ENCODE results near the gene TMEM127.
A peak's percentile ranks its signal among the peaks of the same experiment; 100 is the strongest.
"Not testable (repeated sequence)": the region's sequence is repeated elsewhere in the genome, so short reads cannot be mapped to it uniquely, and the experiment has no call there.

TMEM127 gene

DNA sequence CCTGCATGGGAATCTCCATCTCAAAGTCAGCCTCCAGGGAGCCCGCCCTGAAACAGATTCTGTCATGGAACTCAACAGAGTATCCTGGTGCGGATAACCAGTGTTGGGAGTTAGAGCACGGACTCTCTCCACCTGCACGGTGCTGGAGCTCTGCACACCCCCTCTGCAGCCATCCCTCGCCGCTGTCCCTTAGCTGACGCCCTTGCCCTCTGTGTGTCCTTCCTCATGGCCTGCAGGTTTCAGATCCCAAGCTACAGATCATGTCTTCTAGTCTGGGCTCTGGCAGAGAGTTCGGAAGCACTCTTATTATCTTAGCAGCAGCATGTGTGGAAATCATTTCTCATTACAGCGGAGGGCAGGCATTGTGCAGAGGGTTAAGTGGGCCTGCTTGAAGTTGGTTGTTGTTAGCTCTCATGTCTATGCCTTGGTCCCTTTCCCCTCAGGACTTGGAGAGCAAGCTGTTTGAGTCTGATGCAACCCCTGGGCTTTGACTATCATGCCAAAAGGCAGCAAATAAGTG is 26.0 kb downstream of the TMEM127 start:
- no peak for DNase-seq

DNA sequence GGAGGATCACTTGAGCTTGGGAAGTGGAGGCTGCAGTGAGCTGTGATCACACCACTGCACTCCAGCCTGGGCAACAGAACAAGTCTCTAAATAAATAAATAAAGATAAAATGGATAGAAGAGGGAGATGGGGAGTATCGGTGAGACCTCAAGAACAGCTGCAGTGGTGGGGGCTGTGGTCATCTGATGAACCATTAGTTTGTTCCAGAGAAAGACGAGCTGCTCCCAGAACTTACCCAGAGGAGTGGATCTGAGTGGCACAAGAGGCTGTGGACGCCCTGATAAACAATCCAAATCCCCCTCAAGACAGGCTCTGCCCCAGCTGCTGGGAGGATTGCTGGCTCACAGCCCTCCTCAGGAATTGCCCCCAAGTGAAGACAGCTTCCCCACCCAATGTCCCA is 26.7 kb downstream of the TMEM127 start:
- no peak for DNase-seq

DNA sequence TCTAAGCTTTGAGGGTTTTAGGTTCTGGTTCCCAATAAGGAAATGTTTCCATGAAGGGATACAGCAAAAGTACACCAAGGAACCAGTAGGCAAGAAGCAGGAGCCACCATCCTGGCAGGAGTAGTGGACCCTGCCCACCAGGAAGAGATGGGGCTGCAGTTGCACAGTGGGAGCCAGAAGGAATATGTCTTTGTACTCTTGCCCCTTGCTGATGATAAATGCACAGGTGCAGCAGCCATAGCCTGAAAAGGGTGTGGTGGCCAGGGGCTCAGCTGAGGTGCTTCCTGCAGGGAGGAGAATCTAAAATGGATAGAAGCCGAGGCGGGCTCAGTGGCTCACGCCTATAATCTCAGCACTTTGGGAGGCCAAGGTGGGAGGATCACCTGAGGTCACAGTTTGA is 27.5 kb downstream of the TMEM127 start:
- no peak for DNase-seq

DNA sequence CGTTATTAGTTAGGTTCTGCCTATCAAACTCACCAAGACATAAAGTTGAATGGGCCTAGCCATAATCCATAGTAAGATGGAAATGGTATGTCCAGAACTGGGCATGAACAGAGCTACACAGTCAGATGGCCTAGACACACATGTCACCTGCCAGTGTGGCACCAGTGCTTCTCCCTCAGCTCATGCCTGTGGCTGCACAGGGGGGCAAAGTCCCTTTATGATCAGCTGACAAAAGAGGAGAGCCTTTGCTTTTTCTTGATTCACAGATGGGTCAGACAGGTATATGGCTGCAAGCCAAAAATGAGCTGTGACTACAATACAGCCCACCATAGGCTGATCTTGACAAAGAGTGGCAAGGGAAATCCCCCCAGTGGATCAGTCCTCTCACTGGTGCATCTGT is 28.9 kb downstream of the TMEM127 start:
- no peak for DNase-seq

DNA sequence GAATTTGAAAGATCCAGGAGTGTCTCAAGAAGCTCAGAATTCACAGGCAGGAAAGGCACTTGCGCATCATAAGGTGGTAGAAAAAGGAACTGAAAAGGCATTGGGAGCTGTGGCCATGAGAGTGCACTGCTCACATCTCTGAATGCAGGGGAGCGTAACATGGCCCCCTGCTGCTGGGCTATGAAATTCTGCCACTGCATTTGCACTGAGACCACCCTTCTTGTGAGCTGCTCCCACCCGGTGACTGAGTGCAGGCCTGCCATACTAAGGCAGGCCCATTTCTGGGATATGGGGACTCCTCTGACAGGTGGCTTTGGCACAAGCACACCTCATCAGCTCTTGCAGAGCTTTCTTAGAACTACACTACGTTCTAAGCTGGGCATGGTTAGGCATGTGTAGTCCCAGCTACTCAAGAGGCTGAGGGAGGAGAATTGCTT is 31.9 kb downstream of the TMEM127 start:
- no peak for DNase-seq

DNA sequence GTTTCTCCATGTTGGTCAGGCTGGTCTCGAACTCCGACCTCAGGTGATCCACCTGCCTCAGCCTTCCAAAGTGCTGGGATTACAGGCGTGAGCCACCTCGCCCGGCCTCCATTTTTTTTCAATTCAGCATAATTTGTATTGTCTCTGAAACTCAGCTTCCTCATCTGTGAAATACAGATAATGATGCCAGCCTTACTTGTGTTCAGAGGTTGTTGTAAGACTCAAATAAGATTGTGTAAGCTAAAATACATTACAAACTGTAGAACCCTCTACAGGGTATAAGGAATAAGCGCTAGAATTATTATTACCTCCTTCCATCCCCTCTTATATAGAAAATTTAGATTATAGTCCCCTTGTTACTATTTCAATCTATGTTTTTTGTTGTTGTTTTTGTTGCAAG is 32.4 kb downstream of the TMEM127 start:
- DNase-seq: no peak

DNA sequence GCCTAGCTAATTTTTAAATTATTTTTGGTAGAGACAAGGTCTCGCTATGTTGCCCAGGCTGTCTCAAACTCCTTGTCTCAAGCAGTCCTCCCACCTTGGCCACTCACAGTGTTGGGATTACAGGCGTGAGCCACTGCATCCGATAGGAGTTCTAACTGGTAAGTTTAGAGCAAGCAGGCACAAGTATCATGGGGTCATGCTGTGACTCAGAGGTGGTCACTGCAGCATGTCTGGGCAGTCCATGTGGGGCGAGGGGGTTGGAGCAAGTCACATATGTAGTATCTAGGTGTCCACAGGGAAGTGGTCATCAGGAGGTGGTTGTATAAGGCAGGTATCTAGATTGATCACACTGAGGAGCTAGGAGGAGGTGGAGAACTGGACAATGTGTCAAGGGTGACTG is 34.5 kb downstream of the TMEM127 start:
- no peak for DNase-seq

DNA sequence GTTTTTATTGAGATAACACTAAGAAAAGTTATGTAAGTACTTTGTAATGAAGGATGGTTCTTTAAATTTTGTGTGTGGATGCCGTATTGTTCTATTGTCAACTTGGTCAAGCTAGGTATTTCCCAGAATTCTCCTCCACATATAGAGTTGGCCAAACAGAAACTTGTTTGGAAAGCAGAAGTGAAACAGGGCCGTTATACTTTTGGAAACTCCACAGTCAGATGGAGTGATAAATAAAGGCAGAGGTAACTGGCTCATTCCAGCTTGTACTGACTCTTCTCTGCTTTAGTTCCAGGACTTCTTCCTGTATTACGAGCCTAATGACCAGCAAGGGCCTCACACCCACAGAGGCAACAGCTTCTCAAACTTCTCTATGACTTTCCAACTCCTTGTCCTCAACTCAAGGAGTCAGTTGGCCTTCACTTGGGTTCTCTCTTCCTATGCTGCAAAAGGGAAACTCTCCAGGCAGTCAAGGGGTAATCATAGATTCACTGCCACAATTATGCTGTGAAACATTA is 40.7 kb downstream of the TMEM127 start:
- DNase-seq: no peak

DNA sequence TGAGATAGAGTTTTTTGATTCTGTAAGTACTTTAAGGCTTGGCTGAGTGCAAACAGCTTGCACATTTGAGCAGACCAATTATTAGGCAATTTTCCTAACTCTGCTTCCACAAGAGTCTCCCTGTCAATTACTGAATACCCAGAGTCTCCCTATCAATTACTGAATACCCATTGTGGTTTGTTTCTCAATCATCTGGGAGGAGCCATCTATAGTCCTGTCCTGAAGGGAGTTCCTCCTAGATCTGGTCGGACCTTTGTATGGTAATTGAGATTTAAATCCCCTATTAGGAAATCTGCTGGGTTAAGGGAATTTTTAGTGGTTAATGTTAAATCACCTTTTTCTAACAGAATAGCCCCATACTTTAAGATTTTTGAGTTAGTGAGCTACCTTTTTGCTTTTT is 44.7 kb downstream of the TMEM127 start:
- DNase-seq: not testable (repeated sequence)

DNA sequence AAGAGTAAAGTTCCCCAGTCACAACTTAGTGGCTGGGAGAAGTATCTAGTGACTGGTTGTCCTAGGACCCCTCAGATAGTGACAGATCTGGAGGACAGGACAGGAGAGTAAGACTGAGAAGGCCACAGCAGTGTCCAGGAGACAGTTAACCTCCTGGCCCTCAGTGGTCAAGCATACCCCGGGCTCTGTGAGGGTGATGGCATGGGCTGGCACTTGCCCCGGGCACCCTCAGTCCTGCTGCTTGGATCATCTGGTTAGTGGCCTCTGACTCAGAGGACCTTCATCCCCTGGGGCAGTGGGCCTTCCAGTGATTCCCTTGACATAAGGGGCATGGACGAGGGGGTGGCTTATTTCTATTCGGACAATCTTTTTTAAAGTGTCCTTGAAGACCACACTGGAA is 45.8 kb downstream of the TMEM127 start:
- not testable (repeated sequence) for DNase-seq

DNA sequence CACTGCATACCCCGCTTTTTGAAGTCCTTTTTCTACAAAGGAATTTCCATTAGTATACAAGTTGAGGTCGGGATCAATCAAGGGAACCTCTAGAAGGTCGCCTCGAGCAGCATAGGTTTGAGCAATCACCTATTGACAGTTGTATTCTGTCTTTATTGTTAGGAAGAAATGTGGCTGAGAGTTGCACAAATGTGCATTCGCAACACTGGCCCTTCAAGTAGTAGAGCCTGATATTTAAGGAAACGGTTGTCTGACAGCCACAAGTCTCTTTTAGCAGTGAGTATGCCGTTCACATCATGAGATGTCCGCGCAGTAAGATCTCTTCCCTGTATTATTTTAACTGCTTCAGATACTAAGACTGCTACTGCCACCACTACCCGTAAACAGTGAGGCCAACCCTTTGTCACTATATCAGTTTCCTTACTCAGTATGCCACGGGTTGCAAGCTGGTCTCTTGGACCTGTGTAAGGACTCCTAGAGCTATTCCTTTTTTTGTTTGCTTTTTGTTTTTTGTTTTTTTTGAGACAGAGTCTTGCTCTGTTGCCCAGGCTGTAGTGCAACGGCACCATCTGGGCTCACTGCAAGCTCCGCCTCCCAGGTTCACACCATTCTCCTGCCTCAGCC is 47.2 kb downstream of the TMEM127 start:
- DNase-seq: no peak

DNA sequence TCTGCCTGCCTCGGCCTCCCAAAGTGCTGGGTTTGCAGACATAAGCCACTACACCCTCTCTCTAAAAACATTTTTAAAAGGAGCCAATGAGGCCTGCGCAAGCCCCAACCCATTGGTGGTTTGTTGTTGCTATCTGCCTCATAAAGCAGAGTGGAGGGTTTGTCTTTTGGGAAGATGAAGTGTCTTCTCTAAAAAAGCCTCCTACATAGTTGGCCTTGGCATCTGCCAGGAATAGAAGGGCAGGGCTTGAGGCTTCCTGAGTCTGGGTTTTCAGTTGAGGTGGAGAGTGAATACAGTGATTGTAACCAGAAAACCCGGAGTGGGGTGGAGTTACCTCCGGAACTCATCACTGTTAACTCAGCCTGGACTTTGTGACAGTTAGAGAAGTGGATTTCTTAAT is 51.2 kb downstream of the TMEM127 start:
- no peak for DNase-seq

DNA sequence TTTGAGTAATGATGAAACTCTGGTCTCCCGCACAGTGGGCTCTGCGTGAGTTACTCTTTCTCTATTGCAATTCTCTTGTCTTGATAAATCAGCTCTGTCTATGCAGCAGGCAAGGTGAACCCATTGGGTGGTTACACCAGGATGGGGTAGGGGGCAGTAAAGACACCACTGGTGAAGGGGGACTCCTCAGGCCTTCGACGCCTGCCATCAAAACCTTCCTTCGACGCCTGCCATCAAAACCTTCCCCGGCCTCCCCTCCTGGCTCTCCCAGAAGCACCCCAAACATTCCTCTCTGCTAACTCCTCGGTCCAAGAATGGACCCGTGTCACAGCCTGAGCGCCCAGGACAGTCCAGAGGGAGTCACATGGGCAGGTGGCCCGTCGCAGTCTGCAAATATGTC is 52.4 kb downstream of the TMEM127 start:
- DNase-seq: no peak

DNA sequence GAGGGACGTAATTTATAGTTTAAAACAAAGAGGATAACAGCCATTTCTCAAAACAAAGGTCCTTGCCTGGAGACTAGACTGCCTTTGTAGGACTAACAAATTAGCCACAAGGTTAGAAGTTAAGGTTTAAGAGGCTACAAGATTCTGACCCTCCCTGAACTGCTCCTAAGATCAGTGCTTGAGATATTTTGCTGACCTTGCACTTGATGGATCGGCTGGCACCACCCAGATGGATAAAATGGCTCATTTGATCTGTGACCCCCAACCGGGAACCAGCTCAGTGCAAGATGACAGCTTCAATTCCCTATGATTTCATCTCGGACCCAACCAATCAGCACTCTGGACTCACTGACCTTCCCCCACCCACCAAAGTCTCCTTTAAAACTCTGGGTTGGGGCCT is 53.5 kb downstream of the TMEM127 start:
- no peak for DNase-seq

DNA sequence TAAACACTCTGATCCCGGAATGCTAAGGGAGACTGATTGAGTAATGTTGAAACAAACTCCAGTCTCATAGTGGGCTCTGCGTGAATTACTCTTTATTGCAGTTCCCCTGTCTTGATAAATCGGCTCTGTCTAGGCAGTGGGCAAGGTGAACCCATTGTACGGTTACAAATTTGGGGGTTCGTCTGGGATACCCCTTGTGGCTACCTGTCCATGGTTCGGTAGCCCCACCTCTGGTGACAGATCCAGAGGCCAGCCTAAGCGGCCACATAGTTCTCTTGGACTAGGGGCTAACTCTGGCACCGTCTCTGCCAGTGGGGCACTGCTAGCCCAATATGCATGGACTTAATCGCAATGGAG is 56.1 kb downstream of the TMEM127 start:
- no peak for DNase-seq

DNA sequence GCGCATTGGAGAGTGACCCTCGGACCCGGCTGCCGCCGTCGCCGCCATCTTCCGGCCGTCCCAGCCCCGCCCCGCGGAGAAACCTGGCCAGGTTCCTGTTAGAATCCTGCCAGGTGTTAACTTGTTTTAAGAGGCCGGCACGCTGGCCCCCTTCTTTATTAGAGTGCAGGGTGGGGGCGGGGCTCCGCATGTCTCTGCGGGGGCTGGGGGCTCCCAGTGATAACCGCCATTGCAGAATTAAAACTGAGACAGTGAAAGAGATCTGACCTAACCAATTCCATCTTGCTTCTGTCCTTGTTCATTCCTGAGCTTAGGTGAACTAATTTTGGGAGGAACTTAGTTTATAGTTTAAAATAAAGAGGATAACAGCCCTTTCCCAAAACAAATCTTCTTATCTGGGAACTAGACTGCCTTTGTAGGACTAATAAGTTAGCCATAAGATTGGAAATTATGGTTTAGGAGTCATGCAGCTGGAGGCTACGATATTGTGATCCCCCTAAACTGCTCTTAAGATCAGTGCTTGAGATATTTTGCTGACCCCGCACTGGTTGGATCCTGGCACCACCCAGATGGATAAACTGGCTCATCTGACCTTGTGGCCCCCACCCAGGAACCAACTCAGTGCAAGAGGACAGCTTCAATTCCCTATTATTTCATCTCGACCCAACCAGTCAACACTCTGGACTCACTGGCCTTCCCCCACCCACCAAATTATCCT is 56.6 kb downstream of the TMEM127 start:
- DNase-seq: no peak

DNA sequence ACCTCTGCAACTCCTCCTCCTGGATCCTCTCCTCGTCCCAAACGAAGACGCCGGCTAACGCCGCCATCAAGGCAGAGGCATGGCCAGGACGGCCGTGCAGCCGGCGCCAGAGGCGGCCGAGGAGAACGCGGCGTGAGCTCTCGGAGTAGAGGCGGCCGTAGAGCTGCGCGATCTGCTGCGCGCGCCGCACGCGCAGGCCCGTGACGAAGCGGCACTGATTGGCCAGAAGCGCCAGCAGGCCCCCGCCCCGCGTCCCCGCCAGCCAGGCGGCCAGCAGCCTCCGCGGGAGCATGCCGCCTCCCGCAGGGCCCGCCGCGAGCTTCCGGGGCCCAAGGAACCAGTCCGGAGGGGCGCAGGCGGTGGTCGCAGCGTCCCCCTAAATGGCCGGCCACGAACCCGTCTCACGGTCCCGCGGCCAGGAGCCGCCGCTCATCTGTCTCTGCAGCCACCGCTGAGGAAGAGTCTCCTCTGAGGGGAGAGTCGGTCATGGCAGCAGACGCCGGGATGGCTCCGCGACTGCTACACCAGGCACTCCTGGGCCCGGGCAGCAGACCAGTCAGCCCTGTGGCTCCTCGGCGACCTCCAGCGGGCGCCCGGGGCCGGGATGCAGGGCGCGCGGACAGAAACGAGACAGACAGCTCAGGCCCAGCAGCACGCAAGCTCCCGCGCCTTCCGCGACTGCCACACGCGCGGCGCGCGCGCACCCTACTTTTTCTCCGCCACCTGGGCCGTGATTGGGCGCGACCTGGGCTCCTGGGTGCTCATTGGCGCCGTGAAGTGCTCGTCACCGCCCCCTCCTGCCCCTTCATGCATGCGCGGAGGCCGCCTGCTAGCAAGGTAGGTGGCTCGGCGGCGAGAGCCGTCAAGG is 57.4 kb downstream of the TMEM127 start, which contains the start of gene STARD7:
STARD7 (minus strand) TSS at position 685 of the 868 bp plus-strand sequence; CDS start at position 292, 393 bp downstream.
- DNase-seq: peak; percentile 96

DNA sequence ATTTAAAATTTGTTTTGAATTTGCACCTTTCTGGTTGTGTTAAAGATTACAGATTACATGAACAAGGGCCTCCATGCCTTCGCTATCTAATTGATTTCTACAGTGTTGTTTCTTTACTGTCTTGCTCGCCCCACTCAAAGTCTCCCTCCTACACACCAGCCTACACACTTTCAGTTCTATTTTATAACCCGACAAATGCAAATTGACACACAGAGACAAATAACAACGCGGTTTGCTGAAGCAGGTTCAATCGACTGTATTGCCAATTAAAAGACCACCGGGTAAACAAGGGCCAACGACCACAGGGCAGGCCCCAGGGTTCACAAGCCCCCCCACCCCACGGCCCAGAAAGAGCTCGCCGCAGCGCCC is 58.0 kb downstream of the TMEM127 start:
- no peak for DNase-seq

DNA sequence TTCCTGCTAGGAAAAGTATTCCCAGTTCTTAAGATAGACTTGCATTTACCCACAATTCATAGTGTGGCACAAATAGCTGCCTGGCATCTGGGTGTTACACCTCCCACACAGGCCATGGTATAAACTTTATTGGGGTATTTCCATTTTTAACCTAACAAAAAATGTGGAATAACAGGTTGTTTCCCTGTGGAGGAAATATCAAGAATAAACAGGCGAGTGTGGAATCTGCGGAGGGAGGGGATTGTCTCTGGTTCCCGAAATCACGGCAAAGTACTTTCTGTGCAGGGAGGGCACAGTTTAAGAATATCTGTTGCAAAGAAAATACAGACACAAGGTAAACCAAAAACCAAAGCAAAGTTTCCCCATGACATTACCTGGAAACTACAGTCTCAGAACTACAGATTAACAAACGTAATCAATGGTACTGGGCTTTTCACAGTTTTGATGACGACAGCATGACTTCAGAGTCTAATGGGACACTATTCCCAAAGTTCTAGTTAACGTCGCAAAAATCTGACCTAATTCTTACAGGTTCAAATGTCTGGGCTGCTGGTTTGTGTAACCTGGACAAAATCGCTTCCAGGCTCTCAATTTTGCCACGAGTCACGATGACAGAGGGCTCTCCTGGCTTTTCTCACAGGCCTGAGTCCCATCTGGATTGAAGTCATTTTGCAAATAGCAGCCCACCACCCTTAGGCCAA is 58.6 kb downstream of the TMEM127 start:
- DNase-seq: no peak

DNA sequence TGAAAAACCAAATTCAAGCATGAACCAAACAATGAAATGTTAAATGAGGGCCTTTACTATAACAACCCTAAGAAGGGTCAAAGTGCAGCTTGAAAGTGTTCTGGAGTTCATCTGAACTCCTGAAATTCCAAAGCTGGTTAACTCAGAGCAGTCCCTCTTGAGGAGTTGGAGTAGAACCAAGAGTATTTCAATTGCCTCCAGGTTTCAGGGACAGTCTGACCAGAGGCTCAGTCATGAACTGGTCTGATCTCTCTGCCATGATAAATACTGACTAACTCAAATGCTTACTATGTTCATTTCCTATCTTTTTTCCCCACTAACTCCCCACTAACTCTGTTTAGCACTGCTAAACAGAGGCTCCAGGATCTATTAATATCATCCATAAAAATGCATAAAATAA is 59.9 kb downstream of the TMEM127 start:
- DNase-seq: no peak

DNA sequence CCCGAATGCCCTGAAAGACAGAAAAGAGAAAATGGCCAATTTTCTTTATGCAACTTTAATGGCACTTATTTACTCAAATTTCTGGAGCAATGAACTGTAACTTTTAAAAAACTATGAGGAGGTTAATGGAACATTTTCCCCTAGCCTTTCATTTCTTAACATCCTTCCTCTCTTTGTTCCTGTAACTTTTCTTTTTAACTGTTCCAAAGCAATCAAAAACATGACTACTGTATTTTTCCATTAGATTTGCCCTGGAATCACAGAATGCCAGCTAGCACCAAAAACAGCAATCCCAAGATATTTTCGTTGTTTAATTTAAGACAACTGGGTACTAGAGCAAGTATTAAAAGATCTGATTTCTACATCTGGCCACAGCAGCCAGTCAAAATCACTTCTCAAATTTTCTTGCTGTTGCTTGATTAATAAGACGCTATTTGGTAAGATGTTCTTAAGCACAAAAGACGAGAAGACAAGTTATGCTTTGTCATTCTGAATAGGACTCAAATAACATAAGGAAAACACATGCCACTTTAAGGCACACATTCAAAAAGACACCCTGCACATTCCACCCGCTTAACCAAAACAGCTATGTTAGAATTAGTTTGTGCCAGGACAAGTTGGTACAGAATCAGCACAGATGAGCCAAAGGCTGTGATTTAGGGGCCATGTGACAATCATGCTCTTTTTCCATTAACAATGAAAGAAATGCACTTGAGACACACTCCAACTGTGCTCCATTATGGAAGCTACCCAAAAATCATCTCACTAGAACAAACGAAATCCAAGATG is 60.8 kb downstream of the TMEM127 start:
- no peak for DNase-seq
